GM18520 (cell line): ENCODE measurements around the gene GNPTG.

Experiments used
- ATAC-seq: cut with Tn5 transposase; IDR thresholded peaks from one replicate; pipeline ENCODE4 v1.9.1; 2021; ENCODE audit not compliant: unreplicated experiment

GNPTG gene

DNA sequence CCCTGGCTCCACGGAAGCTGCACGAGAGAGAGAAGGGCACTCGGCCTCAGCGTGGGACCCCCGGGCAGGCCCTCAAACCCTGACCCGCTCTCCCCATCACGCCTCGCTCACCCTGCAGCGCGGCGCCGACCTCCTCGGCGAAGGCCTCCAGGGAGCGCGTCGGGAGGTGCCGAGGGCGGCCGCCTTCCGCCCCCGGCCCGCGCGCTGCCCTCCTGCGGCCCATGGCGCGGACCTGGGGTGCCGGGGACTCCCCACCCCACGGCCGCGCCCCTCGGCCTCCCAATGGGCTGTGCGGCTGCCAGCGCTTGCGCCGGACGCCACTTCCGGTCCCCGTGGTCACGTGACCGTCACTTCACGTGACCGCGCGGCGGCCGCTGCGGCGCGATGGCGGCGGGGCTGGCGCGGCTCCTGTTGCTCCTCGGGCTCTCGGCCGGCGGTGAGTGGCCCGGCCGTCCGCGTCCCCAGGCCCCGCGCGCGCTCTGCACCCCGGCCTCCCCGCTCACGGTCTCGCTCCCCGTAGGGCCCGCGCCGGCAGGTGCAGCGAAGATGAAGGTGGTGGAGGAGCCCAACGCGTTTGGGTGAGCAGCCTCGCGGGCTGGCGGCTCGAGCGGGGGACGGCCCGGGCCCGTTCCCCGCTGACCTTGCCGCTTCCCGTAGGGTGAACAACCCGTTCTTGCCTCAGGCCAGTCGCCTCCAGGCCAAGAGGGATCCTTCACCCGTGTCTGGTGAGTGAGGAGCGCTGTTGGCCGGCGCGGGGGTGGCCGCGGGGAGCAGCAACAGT is at the start of gene GNPTG, which contains the start of gene TSR3:
TSS of gene GNPTG (plus strand) at position 350 of the 781 bp plus-strand sequence. CDS start at position 385, 35 bp downstream.
TSS of gene TSR3 (minus strand) at position 297 of the 781 bp plus-strand sequence. CDS start at position 223, 74 bp downstream.
- peak; percentile 78 for ATAC-seq

DNA sequence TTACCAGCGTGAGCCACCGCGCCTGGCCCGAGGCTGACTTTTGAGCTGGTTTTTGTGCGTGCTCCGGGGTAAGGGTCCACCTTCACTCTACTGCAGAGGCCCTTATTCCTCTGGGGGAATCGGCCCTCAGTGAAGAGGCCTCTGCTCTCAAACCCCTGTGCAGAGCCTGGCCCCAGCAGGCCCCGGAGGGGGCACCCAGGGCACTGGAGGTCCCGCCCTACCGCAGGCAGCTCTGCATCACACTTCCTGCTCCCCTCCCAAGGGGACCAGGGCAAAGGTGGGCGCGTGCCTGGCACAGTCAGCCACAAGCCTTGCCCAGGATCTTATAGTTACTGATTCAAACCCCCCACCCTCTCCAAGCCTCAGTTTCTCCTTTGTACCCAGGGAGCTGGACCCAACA is 45.9 kb upstream of the GNPTG start:
- no peak for ATAC-seq

DNA sequence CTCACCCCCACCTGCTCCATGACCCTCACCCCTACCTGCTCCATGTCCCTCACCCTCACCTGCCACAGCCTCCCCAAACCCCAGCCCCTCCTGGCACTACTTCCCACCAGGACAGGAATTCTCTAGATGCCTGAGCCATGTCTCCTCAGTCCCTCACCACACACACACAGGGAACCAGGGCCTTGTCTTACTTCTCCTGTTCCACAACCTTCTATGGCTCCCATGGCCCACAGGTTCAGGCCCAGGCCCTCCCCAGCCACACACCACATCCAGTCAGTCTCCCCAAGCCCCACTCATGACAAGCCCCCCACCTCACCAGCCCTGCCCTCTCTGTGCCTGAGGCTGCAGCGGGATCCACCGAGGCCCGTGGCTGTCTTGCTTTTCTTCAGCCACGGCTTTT is 45.4 kb upstream of the GNPTG start:
- ATAC-seq: no peak

DNA sequence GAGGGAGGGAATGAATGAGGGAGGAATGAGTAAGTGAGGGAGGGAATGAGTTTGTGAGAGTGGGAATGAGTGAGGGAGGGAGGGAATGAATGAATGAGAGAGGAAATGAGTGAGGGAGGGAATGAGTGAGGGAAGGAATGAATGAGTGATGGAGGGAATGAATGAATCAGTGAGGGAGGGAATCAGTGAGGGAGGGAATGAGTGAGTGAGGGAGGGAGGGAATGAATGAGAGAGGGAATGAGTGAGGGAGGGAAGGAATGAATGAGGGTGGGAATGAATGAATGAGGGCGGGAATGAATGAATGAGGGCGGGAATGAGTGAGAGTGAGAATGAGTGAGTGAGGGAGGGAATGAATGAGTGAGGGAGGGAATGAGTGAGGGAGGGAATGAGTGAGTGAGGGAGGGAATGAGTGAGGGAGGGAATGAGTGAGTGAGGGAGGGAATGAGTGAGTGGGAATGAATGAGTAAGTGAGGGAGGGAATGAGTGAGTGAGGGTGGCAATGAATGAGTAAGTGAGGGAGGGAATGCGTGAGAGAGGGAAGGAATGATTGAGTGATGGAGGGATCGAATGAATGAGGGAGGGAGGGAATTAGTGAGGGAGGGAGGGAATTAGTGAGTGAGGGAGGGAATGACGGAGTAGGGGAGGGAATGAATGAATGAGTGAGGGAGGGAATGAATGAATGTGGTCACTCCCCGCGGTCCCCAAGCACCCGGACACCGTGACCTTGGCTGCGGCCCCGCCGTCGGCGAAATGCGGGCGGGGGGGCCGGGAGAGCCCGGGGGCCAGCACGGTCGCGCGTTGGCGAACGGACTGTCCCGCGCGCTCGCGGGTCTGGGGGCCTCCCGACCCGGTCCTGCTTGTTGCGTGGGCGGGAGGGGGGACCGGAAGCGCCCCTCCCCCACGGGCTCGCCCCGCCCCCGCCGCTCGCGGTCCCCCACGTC is 43.4 kb upstream of the GNPTG start:
- peak; percentile 7 for ATAC-seq

DNA sequence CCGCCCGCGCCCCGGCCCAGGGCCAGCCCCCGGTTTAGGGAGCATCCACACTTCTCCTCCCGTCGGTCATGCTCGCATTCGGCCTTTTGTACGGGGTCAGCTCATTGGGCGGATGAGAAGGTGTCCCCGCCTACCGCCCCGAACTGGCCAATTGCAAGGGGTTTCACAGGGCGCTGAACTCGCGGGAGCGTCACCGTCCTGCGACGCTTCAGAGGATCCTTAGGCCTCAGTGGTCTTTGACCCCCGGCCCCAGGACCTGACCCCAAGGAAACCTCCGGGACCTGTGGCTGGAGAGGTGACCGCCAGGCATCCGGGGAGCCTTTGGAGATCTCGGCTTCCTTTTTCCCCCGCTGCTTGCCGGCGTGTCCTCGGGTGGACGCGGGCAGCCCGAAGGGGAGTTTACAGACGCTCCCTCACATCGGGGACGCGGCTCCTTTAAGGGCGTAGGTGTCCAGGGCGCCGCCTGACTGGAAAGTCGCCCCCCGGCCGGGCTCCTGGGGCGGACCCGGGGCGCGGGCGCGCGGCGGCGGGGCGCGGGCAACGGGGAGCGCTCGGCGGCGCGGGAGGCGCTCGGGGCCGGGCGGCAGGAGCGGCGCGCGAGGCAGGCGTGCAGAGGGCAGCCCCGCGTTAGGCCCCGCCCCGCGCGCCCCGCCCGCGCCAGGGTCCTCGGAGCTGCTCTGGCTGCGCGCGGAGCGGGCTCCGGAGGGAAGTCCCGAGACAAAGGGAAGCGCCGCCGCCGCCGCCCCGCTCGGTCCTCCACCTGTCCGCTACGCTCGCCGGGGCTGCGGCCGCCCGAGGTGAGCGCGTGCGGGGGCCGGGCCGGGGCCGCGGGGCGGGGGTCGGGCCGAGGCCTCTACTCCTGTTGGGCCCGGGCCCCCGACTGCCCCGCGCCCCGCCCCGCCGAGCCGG is 42.5 kb upstream of the GNPTG start, which contains the start of gene UBE2I:
TSS of gene UBE2I (plus strand) at position 660 of the 909 bp plus-strand sequence. CDS start 4,395 bp downstream, outside the sequence.
- ATAC-seq: peak; percentile 67

DNA sequence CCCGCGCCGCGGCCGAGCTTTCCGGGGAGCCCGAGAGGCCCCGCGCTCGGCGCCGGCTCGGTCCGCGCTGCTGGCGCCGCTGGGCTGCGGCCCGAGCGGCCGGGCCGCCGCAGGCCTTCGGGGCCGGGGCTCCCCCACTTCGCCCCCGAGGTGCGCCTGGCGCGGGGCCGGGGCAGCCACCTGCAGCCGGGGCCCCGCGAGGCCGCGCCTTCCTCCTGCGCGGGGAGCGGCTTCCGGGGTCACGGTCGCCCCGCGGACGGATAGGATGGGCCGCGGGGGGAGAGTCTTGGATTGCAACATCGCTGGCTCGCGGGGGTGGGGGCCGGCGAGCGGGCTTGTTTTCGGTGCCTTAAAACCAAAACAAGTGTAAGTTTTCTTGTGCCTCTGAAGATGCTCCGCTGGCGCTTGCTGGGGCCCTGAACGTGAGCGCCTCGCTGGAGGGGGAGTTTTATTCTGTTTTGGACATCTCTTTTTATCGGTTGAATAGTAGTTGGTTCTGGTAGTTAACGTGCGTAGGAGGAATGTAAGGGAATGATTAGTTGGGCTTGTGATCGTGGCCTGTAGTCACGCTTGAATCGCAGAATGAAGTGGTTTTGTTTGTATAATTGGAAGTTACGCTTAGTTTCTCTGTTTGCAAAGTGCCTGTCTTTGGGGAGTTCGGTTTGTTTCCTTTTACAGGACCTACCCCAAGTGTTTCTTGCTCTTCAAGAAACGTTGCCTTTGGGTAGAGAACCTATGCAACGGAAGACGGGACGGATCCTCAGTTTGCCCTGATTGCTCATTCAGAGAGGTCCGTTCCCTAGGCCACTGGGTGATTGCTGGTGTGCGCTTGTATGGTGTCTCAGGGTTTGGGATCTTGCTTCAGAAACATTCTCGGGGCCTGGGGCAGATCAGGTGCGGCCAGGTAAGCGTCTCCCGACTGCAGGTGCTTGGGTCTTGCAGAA is 41.6 kb upstream of the GNPTG start:
- peak; percentile 13 for ATAC-seq

DNA sequence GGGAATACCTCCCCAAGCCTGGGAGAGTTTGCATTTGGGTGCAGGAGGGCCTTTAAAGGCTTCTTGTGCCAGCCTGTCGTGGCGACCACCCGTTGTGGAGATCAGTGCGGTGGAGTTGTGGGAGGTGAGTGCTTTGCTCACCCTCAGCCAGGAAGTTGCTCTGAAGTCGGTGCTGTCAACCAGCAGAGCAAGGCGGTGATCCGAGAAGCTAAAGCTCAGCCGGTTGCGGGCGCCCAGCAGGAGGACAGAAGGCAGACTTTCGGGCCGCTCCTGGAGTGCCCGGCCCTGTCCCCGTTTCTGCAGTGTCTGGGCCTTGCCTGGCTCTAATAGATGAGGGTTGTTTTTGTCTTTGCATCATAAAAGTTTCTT is 40.9 kb upstream of the GNPTG start:
- ATAC-seq: no peak

DNA sequence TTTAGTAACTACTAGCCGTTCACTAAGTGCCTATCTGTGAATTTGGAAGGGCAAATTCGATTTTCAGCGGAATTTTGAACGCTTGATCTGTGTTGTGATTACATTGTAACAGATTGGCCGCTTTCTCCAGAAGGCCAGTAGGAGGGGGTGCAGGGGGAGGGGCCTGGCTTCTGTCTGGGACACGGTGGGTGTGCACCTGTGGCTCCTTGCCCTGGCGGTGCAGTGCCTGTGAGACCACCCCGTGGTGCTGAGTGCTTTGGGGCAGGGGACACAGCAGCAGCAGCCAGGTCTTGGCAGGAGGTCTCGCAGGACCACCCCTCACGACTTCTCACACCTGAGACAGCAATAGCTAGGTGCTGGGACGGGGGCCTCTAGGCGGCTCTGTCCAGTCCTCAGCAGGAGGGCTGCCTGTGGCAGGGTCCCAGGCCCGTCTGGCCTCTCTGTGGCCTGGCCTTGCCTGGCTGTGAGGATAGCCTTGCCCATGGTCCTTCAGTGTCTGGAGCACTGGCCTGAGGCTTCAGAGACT is 40.5 kb upstream of the GNPTG start:
- ATAC-seq: no peak

DNA sequence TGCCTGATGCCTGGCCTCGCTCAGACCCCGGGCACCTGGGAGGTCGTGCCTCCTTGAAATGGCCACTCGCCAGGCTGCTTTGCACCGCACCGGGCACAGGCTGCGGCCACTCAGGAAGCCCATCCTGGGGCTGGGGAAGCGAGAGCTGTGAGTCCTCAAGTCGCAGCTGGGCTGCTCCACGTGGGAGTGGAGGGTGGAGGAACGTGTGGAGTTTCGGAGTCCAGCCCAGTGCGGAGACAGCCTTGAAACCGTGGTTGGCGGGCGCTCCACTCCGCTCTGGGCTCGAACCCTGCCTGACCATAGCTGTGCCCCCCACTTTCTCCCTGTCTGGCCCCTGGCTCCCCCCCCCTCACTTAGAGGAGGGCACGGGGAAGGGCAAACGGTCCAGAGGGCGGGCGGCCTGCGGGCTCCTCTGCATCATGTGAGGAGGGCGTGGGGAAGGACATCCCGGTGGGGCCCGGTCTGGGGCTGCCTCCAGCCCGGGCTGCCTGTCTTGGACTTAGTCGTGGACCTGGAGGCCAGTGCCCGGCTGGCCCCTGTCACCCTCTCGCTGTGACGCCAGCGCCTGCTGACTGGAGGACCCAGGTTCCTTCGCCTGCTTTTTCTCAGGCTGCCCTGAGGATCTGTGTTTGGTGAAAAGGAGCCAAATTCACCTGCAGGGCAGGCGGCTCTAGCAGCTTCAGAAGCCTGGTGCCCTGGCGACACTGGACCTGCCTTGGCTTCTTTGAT is 39.8 kb upstream of the GNPTG start:
- no peak for ATAC-seq

DNA sequence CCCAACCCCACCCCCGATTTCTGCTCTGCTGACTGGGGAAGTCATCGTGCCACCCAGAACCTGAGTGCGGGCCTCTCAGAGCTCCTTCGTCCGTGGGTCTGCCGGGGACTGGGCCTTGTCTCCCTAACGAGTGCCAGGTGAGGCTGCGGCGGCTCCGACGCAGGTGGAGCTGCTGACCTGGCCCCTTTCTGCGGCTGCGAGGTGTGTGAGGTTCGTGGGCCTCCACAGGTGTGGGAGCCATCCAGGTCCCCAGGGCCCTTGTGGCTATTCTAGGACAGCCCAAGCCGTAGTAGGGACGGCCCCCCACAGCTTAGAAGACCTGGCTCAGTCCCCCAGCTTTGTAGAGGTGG is 39.3 kb upstream of the GNPTG start:
- no peak for ATAC-seq

DNA sequence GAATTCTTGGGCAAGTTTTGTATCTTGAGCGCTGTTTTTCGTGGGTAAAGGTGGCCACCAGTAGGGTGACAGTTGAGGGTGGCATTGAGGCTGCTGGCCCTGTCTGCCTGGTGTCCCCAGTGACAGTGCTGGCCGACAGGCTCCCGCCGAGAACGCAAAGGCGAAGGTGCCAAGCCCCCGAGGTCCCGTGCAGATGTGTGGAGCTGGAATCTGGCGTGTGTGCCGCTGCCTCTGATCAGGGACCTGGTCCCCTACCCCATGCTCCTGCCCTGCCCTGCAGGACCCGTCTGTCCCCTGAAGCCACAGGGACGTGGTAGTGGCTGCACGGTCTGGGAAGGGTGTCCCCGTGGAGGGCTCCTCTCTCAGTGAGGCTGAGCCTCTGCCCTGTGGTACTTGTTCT is 38.8 kb upstream of the GNPTG start:
- no peak for ATAC-seq

DNA sequence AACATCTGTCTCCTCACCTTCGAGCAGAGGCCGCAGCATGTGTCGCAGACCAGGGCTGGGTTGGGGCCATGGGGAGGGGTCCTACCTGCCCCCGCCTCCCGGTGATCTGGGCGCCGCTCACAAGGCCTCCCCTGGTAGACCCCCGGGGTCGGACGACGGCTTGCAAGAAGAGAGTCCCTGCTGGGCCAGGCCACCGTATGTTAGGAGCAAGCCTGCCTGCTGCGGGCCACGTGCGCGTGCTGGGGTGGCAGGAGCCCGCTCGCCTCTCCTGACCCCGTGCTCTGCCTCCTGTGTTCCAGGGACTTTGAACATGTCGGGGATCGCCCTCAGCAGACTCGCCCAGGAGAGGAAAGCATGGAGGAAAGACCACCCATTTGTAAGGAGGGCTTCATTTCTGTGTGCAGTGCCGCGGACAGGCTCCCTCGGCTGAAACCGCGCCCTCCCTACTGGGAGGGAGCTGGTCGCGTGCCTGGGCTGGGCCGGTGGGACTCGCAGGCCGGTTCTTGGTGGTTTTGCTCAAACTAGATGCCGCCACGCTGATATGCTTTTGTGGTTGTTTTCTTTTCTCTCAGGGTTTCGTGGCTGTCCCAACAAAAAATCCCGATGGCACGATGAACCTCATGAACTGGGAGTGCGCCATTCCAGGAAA is 37.9 kb upstream of the GNPTG start:
- no peak for ATAC-seq

DNA sequence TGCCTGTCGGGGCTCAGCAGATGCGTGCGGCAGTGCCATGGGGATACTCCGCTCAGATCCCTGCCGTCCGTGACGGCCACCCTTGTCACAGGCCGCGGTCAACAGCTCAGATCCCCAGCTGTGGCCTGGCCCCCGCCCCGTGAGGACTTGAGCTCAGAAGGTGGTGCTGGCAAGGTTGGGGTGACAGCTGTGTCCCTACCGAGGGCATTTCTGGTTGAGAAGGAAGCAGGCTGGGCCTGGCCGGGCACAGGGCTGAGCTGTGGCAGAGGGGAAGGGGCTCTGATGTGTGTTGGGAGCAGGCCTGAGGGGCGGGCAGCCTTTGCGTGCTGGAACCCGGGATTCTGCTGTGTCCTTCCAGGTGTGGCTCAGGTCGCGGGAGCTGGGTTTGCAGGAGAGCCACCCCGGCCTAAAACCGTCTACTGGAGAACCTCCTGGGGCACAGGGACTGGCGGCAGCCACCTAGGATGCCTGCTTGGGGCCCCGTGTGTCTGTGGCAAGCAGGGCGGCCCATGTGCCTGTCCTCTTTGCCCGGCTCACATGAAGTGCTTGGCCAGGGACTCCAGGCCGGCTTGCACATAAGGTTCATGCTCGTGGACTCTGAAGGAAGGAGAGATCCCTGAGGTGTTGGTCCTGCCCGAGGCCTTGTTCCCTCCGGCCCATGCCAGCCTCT is 37.2 kb upstream of the GNPTG start:
- ATAC-seq: no peak

DNA sequence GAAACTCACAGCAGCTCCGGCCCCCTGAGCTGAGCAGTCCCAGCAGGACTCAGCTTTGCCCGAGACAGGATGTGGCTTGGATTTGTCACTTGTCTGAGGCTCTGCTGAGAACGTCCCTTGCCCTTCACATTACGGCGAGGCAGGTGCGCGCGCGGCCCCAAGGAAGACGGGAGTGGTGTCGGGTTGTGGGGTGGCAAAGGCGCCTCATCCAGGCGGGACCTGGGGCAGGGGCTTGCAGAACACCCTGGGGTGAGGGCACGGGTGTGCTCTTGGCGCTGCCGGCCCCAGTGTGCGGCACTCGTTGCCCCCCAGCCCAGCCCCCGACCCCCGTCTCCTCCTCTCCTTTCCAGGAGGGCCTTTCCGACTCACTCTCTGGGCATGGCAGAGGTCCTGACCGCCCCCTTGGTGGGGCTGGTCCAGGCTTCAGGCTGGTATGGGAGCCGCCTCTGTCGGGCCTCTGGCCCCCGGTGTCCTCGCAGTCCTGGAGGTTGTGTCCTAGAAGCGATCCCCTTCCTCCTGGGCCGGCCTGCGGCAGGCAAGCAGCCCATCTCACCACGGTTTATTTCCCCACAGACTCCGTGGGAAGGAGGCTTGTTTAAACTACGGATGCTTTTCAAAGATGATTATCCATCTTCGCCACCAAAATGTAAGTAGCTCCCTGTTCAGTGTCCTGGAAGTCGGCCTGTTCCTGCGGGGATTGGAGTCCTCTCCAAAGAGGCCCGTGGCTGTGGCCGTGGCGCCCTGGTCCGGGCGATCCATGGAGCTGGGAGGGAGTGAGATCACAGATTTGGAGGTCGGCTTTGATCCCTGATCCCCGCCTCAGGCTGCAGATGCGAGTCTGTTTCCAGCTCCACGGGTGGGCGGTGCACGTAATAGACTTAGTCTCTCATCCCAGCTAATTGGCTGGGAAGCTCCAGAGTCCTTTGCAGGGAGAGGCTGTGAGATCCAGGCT is 36.4 kb upstream of the GNPTG start:
- no peak for ATAC-seq

DNA sequence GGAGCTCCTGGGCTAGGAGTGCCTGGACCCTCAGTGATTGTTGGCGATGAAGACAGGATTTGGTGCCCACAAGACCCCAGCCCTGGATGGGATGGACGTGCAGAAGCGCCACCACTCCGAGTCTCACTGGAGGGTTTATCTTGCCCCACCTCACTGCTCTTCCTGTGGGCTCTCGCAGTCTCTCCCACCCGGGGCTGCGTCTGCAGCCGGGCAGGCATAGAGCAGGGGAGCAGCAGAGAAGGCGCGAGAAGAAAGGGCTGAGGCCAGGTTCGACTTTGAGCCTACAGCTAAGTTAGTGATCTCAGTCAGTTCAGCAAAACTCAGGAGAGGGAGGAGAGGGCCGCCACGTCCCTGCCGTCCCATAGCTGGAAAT is 35.7 kb upstream of the GNPTG start:
- ATAC-seq: no peak

DNA sequence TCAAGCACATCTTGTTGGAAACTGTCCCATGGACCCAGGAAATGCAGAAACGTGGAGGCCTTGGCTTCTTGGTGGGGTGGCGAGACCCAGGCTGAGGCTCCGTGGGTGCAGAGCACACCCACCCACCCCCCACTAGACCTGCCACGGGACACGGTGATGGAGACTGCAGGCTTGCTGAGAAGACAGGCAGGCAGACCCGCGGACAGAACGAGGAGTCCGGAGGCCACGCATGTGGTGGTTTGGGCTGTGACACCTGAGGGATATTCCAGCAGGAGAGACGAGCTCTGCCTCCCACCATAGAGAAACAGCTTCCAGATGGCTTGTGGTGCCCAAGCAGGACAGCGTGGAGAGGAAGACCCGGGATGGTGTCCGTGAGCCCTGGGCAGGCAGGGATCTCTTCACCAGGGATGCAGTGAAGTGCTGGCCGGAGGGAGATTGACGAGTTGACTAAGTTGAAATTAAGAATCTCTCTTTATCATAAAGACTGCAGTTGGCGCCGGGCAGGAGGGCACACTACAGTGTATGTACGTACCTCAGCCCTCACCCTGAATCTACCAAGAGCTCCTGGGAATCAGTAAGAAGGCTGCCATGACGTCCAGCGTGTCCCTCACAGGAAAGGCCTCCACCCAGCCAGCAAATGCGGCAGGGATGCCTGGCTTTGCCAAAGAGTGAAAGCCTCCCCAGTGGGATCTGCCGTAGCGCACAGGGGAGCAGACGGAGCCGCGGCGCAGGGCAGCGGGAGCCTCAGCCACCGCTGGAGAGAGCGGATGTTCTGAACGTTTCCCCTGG is 34.1 kb upstream of the GNPTG start:
- no peak for ATAC-seq
